Uterus (tissue), 2 donors: ENCODE measurements around the gene RAD51B.

ENCODE experiments used
- POLR2A ChIP-seq, 2 donors: fragments of 450-650 bp; IDR thresholded peaks; one replicate each; pipeline ENCODE4 v1.6.1; 2016; ENCODE audit warnings: antibody characterized with exemption in 2 of 2, mild to moderate bottlenecking in 1 of 2, moderate library complexity in 1 of 2
- TF ChIP-seq, protein P1 (sequence below), 4 experiments: fragments of 200-600 bp in 2 of 4; fragments of 450-650 bp in 2 of 4; sonication (generic) in 2 of 4; IDR thresholded peaks; one replicate each; pipeline ENCODE4 v1.5.1; 2016 to 2019; ENCODE audit warnings: antibody characterized with exemption in 4 of 4, mild to moderate bottlenecking in 2 of 4, moderate library complexity in 1 of 4

DNA sequence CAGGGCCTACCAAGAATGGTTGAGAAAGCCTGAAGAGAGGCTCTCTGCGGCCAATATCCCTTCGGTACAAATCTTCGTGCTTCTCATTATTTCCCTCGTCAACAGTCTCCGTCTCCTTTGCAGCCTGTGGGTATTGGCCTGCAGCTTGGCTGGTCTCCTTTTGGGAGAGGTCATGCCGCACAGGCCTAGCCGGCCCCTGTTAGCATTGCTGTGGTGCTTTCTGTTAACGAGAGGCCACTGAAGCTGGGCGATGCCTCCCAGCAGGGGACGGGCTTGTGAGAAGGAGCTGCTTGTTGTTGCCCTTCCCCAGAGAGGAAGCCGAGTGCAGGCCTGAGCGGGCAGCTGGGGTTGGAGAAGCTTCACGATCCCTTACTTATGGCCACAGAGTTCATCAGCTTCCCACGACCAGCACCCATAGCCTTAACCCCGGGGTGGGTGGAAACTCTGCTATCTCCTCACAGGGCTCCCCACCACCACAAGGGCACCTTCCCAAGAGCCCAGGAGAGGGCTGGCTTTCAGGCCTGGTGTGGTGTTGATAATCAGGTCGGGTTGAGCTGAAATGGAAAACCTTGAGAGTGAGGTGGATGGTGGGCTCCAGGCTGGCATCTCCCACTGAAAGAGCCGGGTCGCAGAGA, 744.7 kb downstream of the RAD51B start:
- TF ChIP-seq, protein P1, sequence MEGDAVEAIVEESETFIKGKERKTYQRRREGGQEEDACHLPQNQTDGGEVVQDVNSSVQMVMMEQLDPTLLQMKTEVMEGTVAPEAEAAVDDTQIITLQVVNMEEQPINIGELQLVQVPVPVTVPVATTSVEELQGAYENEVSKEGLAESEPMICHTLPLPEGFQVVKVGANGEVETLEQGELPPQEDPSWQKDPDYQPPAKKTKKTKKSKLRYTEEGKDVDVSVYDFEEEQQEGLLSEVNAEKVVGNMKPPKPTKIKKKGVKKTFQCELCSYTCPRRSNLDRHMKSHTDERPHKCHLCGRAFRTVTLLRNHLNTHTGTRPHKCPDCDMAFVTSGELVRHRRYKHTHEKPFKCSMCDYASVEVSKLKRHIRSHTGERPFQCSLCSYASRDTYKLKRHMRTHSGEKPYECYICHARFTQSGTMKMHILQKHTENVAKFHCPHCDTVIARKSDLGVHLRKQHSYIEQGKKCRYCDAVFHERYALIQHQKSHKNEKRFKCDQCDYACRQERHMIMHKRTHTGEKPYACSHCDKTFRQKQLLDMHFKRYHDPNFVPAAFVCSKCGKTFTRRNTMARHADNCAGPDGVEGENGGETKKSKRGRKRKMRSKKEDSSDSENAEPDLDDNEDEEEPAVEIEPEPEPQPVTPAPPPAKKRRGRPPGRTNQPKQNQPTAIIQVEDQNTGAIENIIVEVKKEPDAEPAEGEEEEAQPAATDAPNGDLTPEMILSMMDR (IDR thresholded peaks at IDR 0.05), result no peak
- TF ChIP-seq POLR2A (IDR thresholded peaks at IDR 0.05), result no peak
